ENCODE results near the gene ZNF511.

GRCh38 chr10:133313192-133313591 is 4.5 kb downstream of the ZNF511 start:
- TF ChIP-seq CTCF (conservative IDR thresholded peaks at IDR 0.05; ENCODE audit: low read depth, low read length) = no peak
- no peak for TF ChIP-seq CEBPB (IDR thresholded peaks at IDR 0.05; ENCODE audit: low read depth, low read length)
- no peak for TF ChIP-seq POLR2A (IDR thresholded peaks at IDR 0.05; ENCODE audit: low read depth, low read length)
- TF ChIP-seq MAFK (IDR thresholded peaks at IDR 0.05; ENCODE audit: low read depth, low read length) = no peak
- TF ChIP-seq NFE2L2 (IDR thresholded peaks at IDR 0.05; ENCODE audit: low read depth, low read length) = no peak
